Adrenal gland (tissue), 12 donors: Measurements from ENCODE around the gene CEBPG. TPM values are rescaled to one million over a fixed set of nuclear protein-coding genes. Genes with fewer than 3 reads are reported as not detected.

Experiments used
- DNase-seq, 7 donors: peaks; one replicate each; pipeline ENCODE4 v3.0.0-alpha.2; 2019 to 2020
- H3K27ac ChIP-seq, 5 donors: fragments of 200-600 bp; sonication (generic) in 4 of 5; 1 replicate in 3 of 5; 2 replicates in 2 of 5; pipeline versions ENCODE4 v1.5.1 to v1.8.0; 2016 to 2020; ENCODE audit warnings: mild to moderate bottlenecking in 1 of 5
- H3K27me3 ChIP-seq: fragments of 200-600 bp; 2 replicates; pipeline ENCODE4 v1.8.0; 2021
- H3K36me3 ChIP-seq, 2 donors: fragments of 200-600 bp; replicated peaks in 1 of 2; 1 replicate in 1 of 2; 2 replicates in 1 of 2; pipeline versions ENCODE4 v1.5.1 to v1.8.0; 2018 to 2022
- H3K4me1 ChIP-seq, 2 donors: fragments of 200-600 bp; replicated peaks in 1 of 2; 1 replicate in 1 of 2; 2 replicates in 1 of 2; pipeline versions ENCODE4 v1.5.1 to v1.8.0; 2018 to 2021
- H3K4me3 ChIP-seq, 4 donors: fragments of 200-600 bp; sonication (generic) in 3 of 4; one replicate each; pipeline ENCODE4 v1.5.1; 2016 to 2018
- H3K9me3 ChIP-seq, 3 donors: fragments of 200-600 bp; sonication (generic) in 1 of 3; replicated peaks in 1 of 3; 1 replicate in 2 of 3; 2 replicates in 1 of 3; pipeline versions ENCODE4 v1.5.1 to v1.8.0; 2016 to 2021
- POLR2A ChIP-seq, 2 donors: fragments of 450-650 bp; IDR thresholded peaks; one replicate each; pipeline ENCODE4 v1.6.1; 2017; ENCODE audit warnings: antibody characterized with exemption in 2 of 2, mild to moderate bottlenecking in 2 of 2, moderate library complexity in 1 of 2
- WGBS, 4 donors: extraction: QIAGEN DNeasy Blood & Tissue Kit in 2 of 4; methylation state at CpG; one replicate each; pipeline versions ENCODE4 v1.1.5 to v1.1.7; 2013 to 2017; 5-methylcytosine and 5-hydroxymethylcytosine counted together
- intact Hi-C, 2 donors: fragments of 100-400 bp; cut with DNase I; formaldehyde crosslinking; loops; one replicate each; pipeline versions ENCODE4 v1.14.1 to v1.15.0; 2022 to 2023
- polyA plus RNA-seq, 3 donors: library from polyadenylated mRNA; stranded (reverse); fragments of 200-250 nt in 2 of 3; fragments of 350-450 nt in 1 of 3; fragmentation: Illumina TruSeq in 1 of 3; extraction: RNeasy Lipid Tissue Mini Kit (QIAGEN cat#74804) in 1 of 3; gene quantifications; one replicate each; pipeline ENCODE4 v1.2.3, GENCODE V29; 2013 to 2014
- total RNA-seq, 9 donors: library from RNA; depleted of rRNA in 4 of 9; stranded (reverse); fragments of >200 nt in 4 of 9; fragments of 120-200 nt in 1 of 9; fragmentation: NEBNext Ultra II Directional in 1 of 9; extraction: Animal tissue kit (Norgen Biotek cat#: 25700) in 1 of 9; gene quantifications; one replicate each; pipeline versions ENCODE4 v1.1.0 to v1.2.4, GENCODE V29; 2013 to 2023
- TF ChIP-seq, protein P1 (sequence below), 6 experiments: fragments of 450-650 bp in 4 of 6; fragments of 200-600 bp in 2 of 6; sonication (generic) in 1 of 6; IDR thresholded peaks; 1 replicate in 5 of 6; 2 replicates in 1 of 6; pipeline versions ENCODE4 v1.5.1 to v1.8.0; 2016 to 2021; ENCODE audit warnings: antibody characterized with exemption in 6 of 6, mild to moderate bottlenecking in 2 of 6, moderate library complexity in 1 of 6
- donor health status: healthy with polysubstance abuse.
- donor health status: Bipolar disorder and iron deficiency.
- donor health status: DM: yes; HTN: yes; CAD: no.
- donor health status: DM: no; HTN: no; CAD: no.
- donor health status: DM: no; HTN: no; CAD: no.
- donor health status: DM: yes; HTN: yes; CAD: no.

The CEBPG gene
- total and polyA plus RNA-seq, 12 donors = 8.9 to 21.9 (median 10.7) TPM

DNA sequence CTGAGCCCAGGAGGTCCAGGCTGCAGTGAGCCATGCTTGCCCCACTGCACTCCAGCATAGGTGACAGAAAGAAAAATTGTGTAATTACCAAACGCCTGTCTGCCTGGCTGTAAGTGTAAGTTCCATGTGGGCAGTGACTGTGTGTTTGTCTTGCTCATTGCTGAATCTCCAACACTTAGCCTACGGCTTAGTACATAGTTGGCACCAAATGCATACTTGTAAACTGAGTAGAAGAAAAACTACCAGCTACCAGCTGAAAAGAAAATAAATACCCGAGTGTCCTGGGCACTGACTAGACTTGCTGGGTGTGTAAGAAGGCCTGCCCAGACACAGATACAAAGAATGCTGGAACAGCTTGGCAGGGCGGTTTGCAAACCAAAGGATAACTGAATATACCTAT, 2.7 kb upstream of the CEBPG start:
- intact Hi-C loops = loop anchor here in 1 of 2 donors (10.0 kb wide), 1 partner anchor 66 kb away; the partner anchor contains the start of gene CEBPA
- 69 to 87% (median 81%) methylated on average over 4 of the region's 4 CpGs for WGBS, 4 donors
- TF ChIP-seq, protein P1, sequence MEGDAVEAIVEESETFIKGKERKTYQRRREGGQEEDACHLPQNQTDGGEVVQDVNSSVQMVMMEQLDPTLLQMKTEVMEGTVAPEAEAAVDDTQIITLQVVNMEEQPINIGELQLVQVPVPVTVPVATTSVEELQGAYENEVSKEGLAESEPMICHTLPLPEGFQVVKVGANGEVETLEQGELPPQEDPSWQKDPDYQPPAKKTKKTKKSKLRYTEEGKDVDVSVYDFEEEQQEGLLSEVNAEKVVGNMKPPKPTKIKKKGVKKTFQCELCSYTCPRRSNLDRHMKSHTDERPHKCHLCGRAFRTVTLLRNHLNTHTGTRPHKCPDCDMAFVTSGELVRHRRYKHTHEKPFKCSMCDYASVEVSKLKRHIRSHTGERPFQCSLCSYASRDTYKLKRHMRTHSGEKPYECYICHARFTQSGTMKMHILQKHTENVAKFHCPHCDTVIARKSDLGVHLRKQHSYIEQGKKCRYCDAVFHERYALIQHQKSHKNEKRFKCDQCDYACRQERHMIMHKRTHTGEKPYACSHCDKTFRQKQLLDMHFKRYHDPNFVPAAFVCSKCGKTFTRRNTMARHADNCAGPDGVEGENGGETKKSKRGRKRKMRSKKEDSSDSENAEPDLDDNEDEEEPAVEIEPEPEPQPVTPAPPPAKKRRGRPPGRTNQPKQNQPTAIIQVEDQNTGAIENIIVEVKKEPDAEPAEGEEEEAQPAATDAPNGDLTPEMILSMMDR (IDR thresholded peaks at IDR 0.05) = no peak
- no peak for TF ChIP-seq POLR2A (IDR thresholded peaks at IDR 0.05)
- no peaks in the 10 kb centered on the region for H3K9me3 ChIP-seq
- H3K27me3 ChIP-seq = no peaks in the 10 kb centered on the region
- peaks cover 0 to 16% of the 10 kb centered on the region in 2 donors for H3K4me1 ChIP-seq
- H3K4me3 ChIP-seq = no peak overlapping the region
- DNase-seq = no peak
- no peak overlapping the region for H3K27ac ChIP-seq
- H3K36me3 ChIP-seq = no peaks in the 10 kb centered on the region

DNA sequence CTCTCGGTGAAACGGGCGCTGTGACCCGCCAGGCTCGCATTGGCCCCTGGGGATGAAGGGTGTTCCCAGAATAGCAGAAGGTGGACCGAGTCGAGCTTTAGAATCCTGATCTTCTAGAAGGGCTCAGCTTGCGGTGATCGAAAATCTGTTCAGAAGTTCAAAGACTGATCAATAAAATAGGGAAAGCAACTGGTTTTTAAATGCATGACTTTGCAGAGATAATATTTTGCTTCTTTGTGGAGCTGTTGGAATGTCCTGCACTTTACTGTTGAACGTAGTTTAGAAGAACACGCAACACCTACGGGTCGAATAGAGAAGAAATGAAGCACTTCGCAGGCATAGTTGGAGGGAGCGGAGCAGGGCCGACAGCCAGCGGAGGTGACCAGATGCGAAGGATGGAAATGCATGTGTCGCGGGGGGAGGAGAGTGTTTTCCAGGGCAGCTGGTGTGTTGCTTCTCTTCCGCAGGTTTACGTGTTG, 766 bp downstream of the CEBPG start:
- Histone ChIP-seq H3K36me3 (no peaks in the 10 kb centered on the region), H3K4me3 (peak overlapping the region in 2 of 4 donors; percentile 51 to 97), H3K27ac (peak overlapping the region in 3 of 5 donors; percentile 94 to 99 (median 94)), H3K9me3 (no peaks in the 10 kb centered on the region), H3K27me3 (no peaks in the 10 kb centered on the region), H3K4me1 (peaks cover 0 to 36% of the 10 kb centered on the region in 2 donors)
- DNase-seq = peak in 3 of 7 donors; percentile 21 to 67 (median 60)
- TF ChIP-seq, protein P1 (IDR thresholded peaks at IDR 0.05) = peak in 1 of 6 experiments; percentile 10
- TF ChIP-seq POLR2A (IDR thresholded peaks at IDR 0.05) = no peak
- 2 to 5% (median 4%) methylated on average over 21 to 22 of the region's 22 CpGs for WGBS, 4 donors
- intact Hi-C loops = loop anchor here in 1 of 2 donors (10.0 kb wide), 1 partner anchor 69 kb away; the partner anchor contains the start of gene CEBPA

DNA sequence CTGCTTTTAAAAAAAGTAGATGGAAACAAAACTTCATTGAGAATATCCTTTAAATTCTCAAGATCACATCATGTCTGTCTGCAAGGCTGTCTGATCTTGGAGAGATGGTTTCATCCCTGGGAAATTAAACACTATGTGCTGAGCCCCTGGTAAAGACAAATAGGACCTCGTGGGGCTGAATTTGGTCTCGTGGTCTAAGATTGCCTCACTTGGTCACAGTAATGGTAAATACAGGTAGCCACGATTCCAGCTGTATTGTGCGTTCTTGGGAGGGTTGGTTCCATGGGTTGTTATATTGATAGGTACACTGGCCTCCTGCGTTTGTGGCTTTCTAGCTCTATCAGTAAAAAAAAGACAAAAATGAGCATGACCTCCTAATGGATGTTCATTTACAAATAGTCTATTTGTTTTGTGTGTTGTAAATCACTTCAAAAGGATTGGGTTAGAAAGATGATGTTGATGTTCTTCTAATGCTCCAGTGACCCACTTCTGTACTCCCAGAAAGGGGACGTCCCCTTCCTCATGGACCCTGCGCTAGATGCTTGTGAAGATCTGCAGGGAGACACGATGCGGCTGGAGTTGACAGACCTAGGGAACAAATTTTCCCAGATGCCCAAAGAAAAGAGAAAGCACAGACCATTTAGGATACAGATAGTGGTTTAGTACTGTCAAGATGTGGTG, 1.8 kb downstream of the CEBPG start:
- DNase-seq = no peak
- WGBS, 4 donors = 82 to 88% (median 85%) methylated on average over 9 of the region's 9 CpGs
- Histone ChIP-seq H3K4me1 (peaks cover 0 to 36% of the 10 kb centered on the region in 2 donors), H3K9me3 (no peaks in the 10 kb centered on the region), H3K36me3 (no peaks in the 10 kb centered on the region), H3K4me3 (peak overlapping the region in 1 of 4 donors; percentile 97), H3K27me3 (no peaks in the 10 kb centered on the region), H3K27ac (peak overlapping the region in 1 of 5 donors; percentile 15)
- TF ChIP-seq, protein P1 (IDR thresholded peaks at IDR 0.05) = no peak
- no peak for TF ChIP-seq POLR2A (IDR thresholded peaks at IDR 0.05)
- intact Hi-C loops = loop anchor here in 1 of 2 donors (10.0 kb wide), 1 partner anchor 70 kb away; the partner anchor contains the start of gene CEBPA

DNA sequence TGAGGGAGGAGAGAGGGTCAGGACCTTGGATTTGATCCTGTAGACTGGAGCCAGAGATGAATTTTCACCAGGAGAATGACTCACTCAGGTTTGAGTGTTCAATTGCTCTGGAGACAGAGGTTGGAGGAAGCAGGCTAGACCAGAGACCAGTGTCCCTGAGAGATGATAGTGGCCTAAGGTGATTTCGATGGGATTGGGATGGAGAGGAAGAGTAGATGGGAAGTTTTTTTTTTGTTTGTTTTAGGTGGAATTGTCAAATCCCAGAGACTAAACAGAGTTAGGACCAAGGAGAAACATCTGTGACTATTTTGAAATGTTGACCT, 2.3 kb downstream of the CEBPG start:
- no peaks in the 10 kb centered on the region for H3K36me3 ChIP-seq
- peak overlapping the region in 1 of 5 donors; percentile 15 for H3K27ac ChIP-seq
- no peak overlapping the region for H3K4me3 ChIP-seq
- peaks cover 0 to 36% of the 10 kb centered on the region in 2 donors for H3K4me1 ChIP-seq
- H3K27me3 ChIP-seq = no peaks in the 10 kb centered on the region
- whole genome bisulfite sequencing, 4 donors = 48 to 75% (median 71%) methylated on average over 1 of the region's 1 CpG
- no peaks in the 10 kb centered on the region for H3K9me3 ChIP-seq
- no peak for DNase-seq
- intact Hi-C loops = loop anchor here in 1 of 2 donors (10.0 kb wide), 1 partner anchor 71 kb away; the partner anchor contains the start of gene CEBPA
- no peak for TF ChIP-seq POLR2A (IDR thresholded peaks at IDR 0.05)
- TF ChIP-seq, protein P1 (IDR thresholded peaks at IDR 0.05) = no peak
